GM19025 (cell line): Measurements from ENCODE around the gene CD109.
"Not testable (repeated sequence)": the region's sequence is repeated elsewhere in the genome, so short reads cannot be mapped to it uniquely, and the experiment has no call there.

Experiments
- ATAC-seq: cut with Tn5 transposase; IDR thresholded peaks from one replicate; pipeline ENCODE4 v1.9.1; 2021; ENCODE audit warnings: mild to moderate bottlenecking, low read depth, moderate library complexity; ENCODE audit not compliant: unreplicated experiment

CD109 gene

DNA sequence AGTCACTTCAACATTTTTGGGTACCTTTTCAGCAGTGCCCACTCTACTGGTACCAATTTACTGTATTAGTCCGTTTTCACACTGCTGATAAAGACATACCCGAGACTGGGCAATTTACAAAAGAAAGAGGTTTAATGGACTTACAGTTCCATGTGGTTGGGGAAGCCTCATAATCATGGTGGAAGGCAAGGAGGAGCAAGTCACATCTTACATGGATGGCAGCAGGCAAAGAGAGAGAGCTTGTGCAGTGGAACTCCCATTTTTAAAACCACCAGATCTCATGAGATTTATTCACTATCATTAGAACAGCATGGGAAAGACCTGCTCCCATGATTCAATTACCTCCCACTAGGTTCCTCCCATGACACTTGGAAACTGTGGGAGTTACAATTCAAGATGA, 12.4 kb upstream of the CD109 start:
- ATAC-seq: not testable (repeated sequence)

GRCh38 chr6:73688351-73688750, 7.7 kb upstream of the CD109 start:
- no peak for ATAC-seq

DNA sequence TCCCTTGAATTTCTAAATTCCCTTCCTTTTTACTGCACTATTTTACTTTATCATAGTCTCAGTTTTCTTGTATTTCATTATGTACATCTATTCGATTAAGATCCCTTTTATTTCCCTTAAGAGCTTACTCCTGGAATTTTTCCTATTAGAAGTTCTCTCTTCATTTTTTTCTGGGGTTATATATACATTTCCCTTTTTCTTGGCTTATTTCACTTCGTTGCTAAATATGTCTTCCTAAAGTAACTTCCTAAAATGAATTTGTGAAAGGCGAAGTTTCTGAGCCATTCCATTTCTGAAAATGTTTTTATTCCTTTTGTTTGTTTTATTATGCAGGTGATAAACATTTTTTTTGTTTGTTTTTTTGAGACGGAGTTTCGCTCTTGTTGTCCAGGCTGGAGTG, 5.9 kb upstream of the CD109 start:
- no peak for ATAC-seq

GRCh38 chr6:73691512-73691911, 4.5 kb upstream of the CD109 start:
- no peak for ATAC-seq

GRCh38 chr6:73694711-73695411, 1.1 kb upstream of the CD109 start:
- ATAC-seq: no peak

GRCh38 chr6:73696966-73697655, 1.1 kb downstream of the CD109 start:
- no peak for ATAC-seq

GRCh38 chr6:73699676-73700459, 3.9 kb downstream of the CD109 start:
- no peak for ATAC-seq

- ATAC-seq: no peak
These were observed 6.4 kb downstream of the CD109 start for GRCh38 chr6:73702444-73702843.

DNA sequence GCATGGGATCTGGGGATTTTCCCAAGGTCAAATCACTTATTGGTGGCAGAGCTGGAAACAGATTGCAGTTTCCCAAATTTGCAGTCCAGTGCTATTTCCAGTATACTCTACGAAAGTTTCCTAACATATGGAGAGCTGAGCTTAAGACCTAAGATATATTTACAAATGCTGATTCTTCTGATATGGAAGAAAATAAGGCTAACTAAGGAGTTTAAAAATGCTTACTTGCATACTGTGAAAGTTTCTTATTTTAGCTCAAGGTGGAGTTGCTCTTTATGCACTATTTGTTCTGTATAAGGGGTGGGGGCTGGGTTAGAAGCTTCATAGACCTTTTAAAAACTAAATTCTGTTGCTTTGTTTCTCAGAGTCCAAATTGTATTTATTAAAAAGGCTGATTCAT, 7.5 kb downstream of the CD109 start:
- ATAC-seq: no peak

DNA sequence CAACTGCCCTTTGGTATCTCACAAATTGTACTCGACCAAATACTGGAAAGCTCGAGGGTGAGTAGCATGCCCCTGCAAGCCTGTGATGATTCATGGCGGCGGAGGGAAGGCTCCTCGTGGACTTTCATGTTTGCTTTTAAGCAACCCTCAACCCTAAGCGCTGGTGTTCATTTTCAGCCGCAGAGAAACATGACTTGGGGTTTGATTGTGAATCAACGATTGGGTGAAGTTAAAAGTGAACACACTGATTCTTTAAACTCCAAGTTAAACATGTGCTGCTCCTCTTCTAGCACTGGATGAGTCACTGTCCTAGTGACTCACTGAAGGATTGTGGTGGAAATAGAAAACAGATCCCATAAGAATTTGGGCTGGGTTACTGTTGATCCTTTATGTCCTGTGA, 8.3 kb downstream of the CD109 start:
- ATAC-seq: no peak

DNA sequence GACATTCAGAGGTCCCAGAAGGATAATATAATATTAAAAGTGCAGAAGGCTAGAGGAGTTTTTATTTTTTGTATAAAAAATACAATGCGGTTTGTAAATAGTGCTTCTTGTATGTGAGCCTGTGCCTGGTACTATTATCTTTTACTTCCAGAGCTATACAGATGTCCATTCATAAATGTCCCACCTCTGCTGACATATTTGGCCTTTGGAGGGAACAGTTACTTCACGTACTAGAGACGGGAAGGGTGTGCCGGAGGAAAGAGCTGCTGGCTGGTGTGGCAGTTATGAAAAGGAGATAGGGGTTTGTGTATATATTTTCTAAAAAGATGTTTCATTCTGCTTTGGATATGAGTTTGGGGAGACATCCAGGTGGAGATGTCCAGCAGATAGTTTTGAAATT, 8.8 kb downstream of the CD109 start:
- ATAC-seq: no peak

DNA sequence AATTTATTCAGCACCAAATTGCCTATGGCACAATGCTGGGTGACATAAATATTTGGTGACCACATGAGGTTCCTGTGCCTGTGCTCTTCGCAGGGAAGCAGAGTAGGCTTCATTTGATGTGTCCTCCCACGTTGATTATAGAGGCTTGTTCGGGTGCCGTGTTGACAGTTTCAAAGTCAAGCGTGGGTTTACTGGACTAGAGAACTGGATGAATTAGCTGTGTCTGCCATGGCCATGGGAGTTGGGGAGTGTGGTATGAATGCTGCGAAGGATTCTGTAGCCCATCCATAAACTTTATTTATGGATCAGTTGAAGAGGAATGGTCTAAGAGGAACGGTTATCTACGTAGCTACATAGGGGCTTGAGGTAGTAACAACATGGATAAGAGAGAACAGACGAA, 11.0 kb downstream of the CD109 start:
- no peak for ATAC-seq

- no peak for ATAC-seq
These were observed 14.5 kb downstream of the CD109 start for GRCh38 chr6:73710470-73710869.

GRCh38 chr6:73710948-73711347, 14.9 kb downstream of the CD109 start:
- no peak for ATAC-seq

- ATAC-seq: no peak
These were observed 16.7 kb downstream of the CD109 start for GRCh38 chr6:73712535-73713173.

- ATAC-seq: no peak
These were observed 17.6 kb downstream of the CD109 start for GRCh38 chr6:73713426-73714147.

DNA sequence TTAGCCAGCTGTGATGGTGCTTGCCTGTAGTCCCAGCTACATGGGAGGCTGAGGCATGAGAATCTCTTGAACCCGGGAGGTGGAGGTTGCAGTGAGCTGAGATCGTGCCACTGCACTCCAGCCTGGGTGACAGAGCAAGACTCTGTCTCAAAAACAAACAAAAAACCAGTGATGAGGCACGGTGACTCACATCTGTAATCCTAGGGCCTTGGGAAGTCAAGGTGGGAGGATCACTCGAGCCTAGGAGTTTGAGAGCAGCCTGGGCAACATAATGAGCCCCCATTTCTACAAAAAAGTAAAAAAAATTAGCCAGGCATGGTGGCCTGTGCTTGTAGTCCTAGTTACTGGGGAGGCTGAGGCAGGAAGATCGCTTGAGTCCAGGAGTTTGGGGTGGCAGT, 19.1 kb downstream of the CD109 start:
- not testable (repeated sequence) for ATAC-seq

DNA sequence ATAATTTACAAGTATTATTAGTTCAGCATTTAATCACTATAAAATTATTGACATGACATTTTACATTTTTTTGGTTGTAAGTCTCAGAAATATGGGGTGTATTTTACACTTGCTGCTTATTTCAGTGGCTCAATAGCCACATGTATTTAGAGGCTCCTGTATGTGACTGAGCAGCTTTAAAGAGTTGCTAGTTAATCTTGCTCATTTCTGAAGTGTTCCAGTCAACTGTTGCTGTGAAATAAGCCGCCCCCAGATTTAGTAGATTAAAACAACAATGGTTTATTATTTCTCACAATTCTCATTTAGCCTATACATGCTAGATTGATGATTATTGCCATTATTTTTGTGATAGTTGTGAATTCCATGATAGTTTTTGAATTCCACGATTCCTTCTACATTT, 23.0 kb downstream of the CD109 start:
- ATAC-seq: no peak

- ATAC-seq: no peak
These were observed 26.5 kb downstream of the CD109 start for GRCh38 chr6:73722318-73723060.

DNA sequence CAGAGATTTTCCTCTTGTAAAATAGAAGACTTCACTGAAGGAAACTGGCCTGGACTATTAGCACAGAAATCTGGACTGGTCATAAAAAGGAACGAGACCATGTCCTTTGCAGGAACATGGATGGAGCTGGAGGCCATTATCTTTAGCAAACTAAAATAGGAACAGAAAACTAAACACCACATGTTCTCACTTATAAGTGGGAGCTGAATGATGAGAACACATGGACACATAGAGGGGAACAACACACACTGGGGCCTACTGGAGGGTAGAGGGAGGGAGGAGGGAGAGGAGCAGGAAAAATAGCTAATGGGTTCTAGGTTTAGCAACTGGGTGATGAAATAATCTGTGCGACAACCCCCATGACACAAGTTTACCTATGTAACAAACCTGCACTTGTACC, 27.5 kb downstream of the CD109 start:
- ATAC-seq: not testable (repeated sequence)
